SU-DHL-6 (cell line): ENCODE results near the gene NOP10.

ENCODE experiments used
- H2AFZ ChIP-seq: fragments of 200-600 bp; sonication (generic); 2 replicates; pipeline ENCODE4 v1.6.1; 2014; ENCODE audit warnings: low read depth, mild to moderate bottlenecking, moderate library complexity, mixed read lengths, antibody characterized with exemption, low read length; ENCODE audit not compliant: severe bottlenecking
- H3F3A ChIP-seq: fragments of 200-600 bp; shearing (Covaris generic); 2 replicates; pipeline ENCODE4 v1.6.0; 2016; ENCODE audit warnings: antibody characterized with exemption, mild to moderate bottlenecking; ENCODE audit not compliant: insufficient read depth
- H3K27ac ChIP-seq: fragments of 200-600 bp; sonication (generic); 2 replicates; pipeline ENCODE4 v1.5.1; 2016; ENCODE audit warnings: low read depth, mild to moderate bottlenecking, low read length, moderate library complexity, mixed read lengths
- H3K27me3 ChIP-seq: fragments of 200-600 bp; sonication (generic), shearing (Covaris generic); 2 replicates; pipeline ENCODE4 v1.6.0; 2014; ENCODE audit warnings: mild to moderate bottlenecking, low read length
- H3K36me3 ChIP-seq: fragments of 200-600 bp; sonication (generic); 2 replicates; pipeline ENCODE4 v1.6.1; 2014; ENCODE audit warnings: mild to moderate bottlenecking, low read length, mixed read lengths
- H3K4me2 ChIP-seq: fragments of 300-600, 200-600 bp; shearing (Covaris generic), sonication (generic); 2 replicates; pipeline ENCODE4 v1.6.0; 2014; ENCODE audit warnings: low read length, low read depth, mild to moderate bottlenecking; ENCODE audit not compliant: poor library complexity, severe bottlenecking
- H3K4me3 ChIP-seq: fragments of 200-600 bp; sonication (generic); 2 replicates; pipeline ENCODE4 v1.5.1; 2014; ENCODE audit warnings: antibody characterized with exemption, low read length, mild to moderate bottlenecking, mixed read lengths; ENCODE audit not compliant: insufficient read depth, poor library complexity, severe bottlenecking
- H3K79me2 ChIP-seq: fragments of 200-600 bp; sonication (generic); 2 replicates; pipeline ENCODE4 v1.6.1; 2014; ENCODE audit warnings: mild to moderate bottlenecking, low read length, moderate library complexity; ENCODE audit not compliant: insufficient read depth
- H3K9ac ChIP-seq: fragments of 200-600 bp; sonication (generic); 2 replicates; pipeline ENCODE4 v1.7.0; 2014; ENCODE audit warnings: mild to moderate bottlenecking, low read length
- H3K9me2 ChIP-seq: fragments of 200-600 bp; sonication (generic); replicated peaks from 2 replicates; pipeline ENCODE4 v1.6.1; 2014; ENCODE audit warnings: low read length; ENCODE audit not compliant: insufficient read depth
- H3K9me3 ChIP-seq: fragments of 200-600 bp; sonication (generic); 2 replicates; pipeline ENCODE4 v1.6.1; 2014; ENCODE audit warnings: low read length, mixed read lengths; ENCODE audit not compliant: insufficient read depth
- H4K20me1 ChIP-seq: fragments of 200-600 bp; sonication (generic); 2 replicates; pipeline ENCODE4 v1.6.1; 2014; ENCODE audit warnings: low read depth, mild to moderate bottlenecking, antibody characterized with exemption, low read length, moderate library complexity, mixed read lengths
- CTCF ChIP-seq: fragments of 200-600 bp; sonication (generic); IDR thresholded peaks from one replicate; pipeline ENCODE4 v1.5.1; 2017; ENCODE audit warnings: antibody characterized with exemption, mild to moderate bottlenecking, low read length, moderate library complexity; ENCODE audit not compliant: insufficient read depth, poor library complexity, severe bottlenecking
- EZH2phosphoT487 ChIP-seq: fragments of 200-600 bp; sonication (generic), shearing (Covaris generic); conservative IDR thresholded peaks from 2 replicates; pipeline ENCODE4 v1.6.1; 2018; ENCODE audit warnings: mild to moderate bottlenecking, antibody characterized with exemption, low read length, moderate library complexity, mixed read lengths

Gene NOP10

GRCh38 chr15:34360298-34360697 lies 17.4 kb upstream of the NOP10 start:
- Histone ChIP-seq H2AFZ (no peak overlapping the region), H3K9ac (no peak overlapping the region), H3K4me2 (no peak overlapping the region), H3F3A (no peaks in the 10 kb centered on the region), H3K79me2 (peaks cover 7% of the 10 kb centered on the region; the same call in 1 of the 2 replicates), H3K9me3 (no peaks in the 10 kb centered on the region), H3K27me3 (no peaks in the 10 kb centered on the region), H3K36me3 (no peaks in the 10 kb centered on the region), H3K4me3 (no peak overlapping the region), H3K9me2 (no peaks in the 10 kb centered on the region), H4K20me1 (no peaks in the 10 kb centered on the region), H3K27ac (no peak overlapping the region)
- TF ChIP-seq CTCF (no peak), EZH2phosphoT487 (no peak)

- H3F3A ChIP-seq = no peaks in the 10 kb centered on the region
- no peaks in the 10 kb centered on the region for H3K9me3 ChIP-seq
- no peaks in the 10 kb centered on the region for H4K20me1 ChIP-seq
- no peak overlapping the region for H3K4me2 ChIP-seq
- no peak overlapping the region for H3K4me3 ChIP-seq
- H2AFZ ChIP-seq = no peak overlapping the region
- H3K9ac ChIP-seq = no peak overlapping the region
- H3K27me3 ChIP-seq = no peaks in the 10 kb centered on the region
- no peak overlapping the region for H3K27ac ChIP-seq
- H3K79me2 ChIP-seq = no peaks in the 10 kb centered on the region
- no peaks in the 10 kb centered on the region for H3K36me3 ChIP-seq
- TF ChIP-seq EZH2phosphoT487 = no peak
- TF ChIP-seq CTCF = no peak
- no peaks in the 10 kb centered on the region for H3K9me2 ChIP-seq
Observed at GRCh38 chr15:34359416-34359815, 16.5 kb upstream of the NOP10 start.

GRCh38 chr15:34358948-34359347 lies 16.0 kb upstream of the NOP10 start:
- no peaks in the 10 kb centered on the region for H3K27me3 ChIP-seq
- H3K9me2 ChIP-seq = no peaks in the 10 kb centered on the region
- H3K9me3 ChIP-seq = no peaks in the 10 kb centered on the region
- no peak overlapping the region for H3K4me2 ChIP-seq
- H3K27ac ChIP-seq = no peak overlapping the region
- no peak overlapping the region for H3K9ac ChIP-seq
- H3K79me2 ChIP-seq = no peaks in the 10 kb centered on the region
- H3K4me3 ChIP-seq = no peak overlapping the region
- no peaks in the 10 kb centered on the region for H3K36me3 ChIP-seq
- no peak overlapping the region for H2AFZ ChIP-seq
- TF ChIP-seq CTCF (no peak), EZH2phosphoT487 (no peak)
- no peaks in the 10 kb centered on the region for H4K20me1 ChIP-seq
- no peaks in the 10 kb centered on the region for H3F3A ChIP-seq
